ENCODE results near the gene SCNM1. TPM values are rescaled to one million over a fixed set of nuclear protein-coding genes. Genes with fewer than 3 reads are reported as not detected.

Gene SCNM1
- polyA plus RNA-seq, 3 donors = 74.9 to 110 (median 103) TPM

- Histone ChIP-seq H3K27me3 (ENCODE audit: control insufficient read depth in 2 of 2, insufficient read depth in 2 of 2, low read length in 2 of 2) (peaks cover 2 to 19% of the 10 kb centered on the region in 2 donors), H3K4me1 (ENCODE audit: control insufficient read depth in 1 of 2, insufficient read depth in 2 of 2, low read length in 2 of 2) (peaks cover 13 to 23% of the 10 kb centered on the region in 2 donors), H2AFZ (ENCODE audit: insufficient read depth, low read depth, low read length, poor library complexity, severe bottlenecking) (peak overlapping the region; percentile 99), H3K4me2 (replicated peaks; ENCODE audit: extremely low read depth, low read length, poor library complexity, severe bottlenecking) (peak overlapping the region; percentile 100), H3K9me3 (replicated peaks in 1 of 2; ENCODE audit: control insufficient read depth in 1 of 2, insufficient read depth in 1 of 2, low read length in 2 of 2) (no peaks in the 10 kb centered on the region), H3K9ac (ENCODE audit: insufficient read depth, low read length, poor library complexity, severe bottlenecking) (peak overlapping the region; percentile 69), H4K20me1 (ENCODE audit: insufficient read depth, low read length) (no peaks in the 10 kb centered on the region), H3K4me3 (replicated peaks in 1 of 3; ENCODE audit: low read depth in 2 of 3, low read length in 3 of 3) (peak overlapping the region; percentile 59 to 93 (median 64)), H3K27ac (ENCODE audit: low read depth in 1 of 2, low read length in 2 of 2) (no peak overlapping the region), H3K36me3 (replicated peaks in 1 of 2; ENCODE audit: control insufficient read depth in 1 of 2, insufficient read depth in 2 of 2, low read length in 2 of 2) (no peaks in the 10 kb centered on the region), H3K79me2 (ENCODE audit: insufficient read depth, low read length) (no peaks in the 10 kb centered on the region)
- H3K27ac Mint-ChIP-seq = peak overlapping the region in 2 of 7 donors; percentile 75 to 83
- intact Hi-C loops (cut with micrococcal nuclease) = no loop called here
- H3K36me3 Mint-ChIP-seq = peaks cover 0 to 4% of the 10 kb centered on the region in 2 donors
- H3K4me1 Mint-ChIP-seq = peaks cover 24% of the 10 kb centered on the region
- H3K4me3 Mint-ChIP-seq = peak overlapping the region; percentile 93 to 100
- peaks cover 30 to 43% (median 34%) of the 10 kb centered on the region in 3 donors for H3K27me3 Mint-ChIP-seq (ENCODE audit: low read depth in 3 of 3)
- DNase-seq = no peak
- WGBS (ENCODE audit: insufficient coverage) = under 1% methylated on average over 26 of the region's 26 CpGs
- peaks cover 0 to 3% (median 0%) of the 10 kb centered on the region in 7 donors for H3K9me3 Mint-ChIP-seq
- no peak for TF ChIP-seq CTCF (IDR thresholded peaks at IDR 0.05)
These were observed 19.9 kb upstream of the SCNM1 start for GRCh38 chr1:151146072-151146411.

- peaks cover 13 to 23% of the 10 kb centered on the region in 2 donors for H3K4me1 ChIP-seq (ENCODE audit: control insufficient read depth in 1 of 2, insufficient read depth in 2 of 2, low read length in 2 of 2)
- WGBS (ENCODE audit: insufficient coverage) = under 1% methylated on average over 54 of the region's 61 CpGs
- H3K4me1 Mint-ChIP-seq = peaks cover 24% of the 10 kb centered on the region
- peaks cover 30 to 43% (median 34%) of the 10 kb centered on the region in 3 donors for H3K27me3 Mint-ChIP-seq (ENCODE audit: low read depth in 3 of 3)
- no peak for TF ChIP-seq CTCF (IDR thresholded peaks at IDR 0.05)
- no peaks in the 10 kb centered on the region for H3K36me3 ChIP-seq (replicated peaks in 1 of 2; ENCODE audit: control insufficient read depth in 1 of 2, insufficient read depth in 2 of 2, low read length in 2 of 2)
- H4K20me1 ChIP-seq (ENCODE audit: insufficient read depth, low read length) = no peaks in the 10 kb centered on the region
- no peaks in the 10 kb centered on the region for H3K79me2 ChIP-seq (ENCODE audit: insufficient read depth, low read length)
- H3K4me3 ChIP-seq (replicated peaks in 1 of 3; ENCODE audit: low read depth in 2 of 3, low read length in 3 of 3) = peak within 1 kb of the TSS; percentile 59 to 93 (median 64)
- H3K9me3 Mint-ChIP-seq = peaks cover 0 to 3% (median 0%) of the 10 kb centered on the region in 7 donors
- DNase-seq = peak; percentile 69 to 85 (median 79)
- H3K9ac ChIP-seq (ENCODE audit: insufficient read depth, low read length, poor library complexity, severe bottlenecking) = peak within 1 kb of the TSS; percentile 69
- H3K4me2 ChIP-seq (replicated peaks; ENCODE audit: extremely low read depth, low read length, poor library complexity, severe bottlenecking) = peak within 1 kb of the TSS; percentile 100
- H3K36me3 Mint-ChIP-seq = peaks cover 0 to 4% of the 10 kb centered on the region in 2 donors
- peaks cover 2 to 19% of the 10 kb centered on the region in 2 donors for H3K27me3 ChIP-seq (ENCODE audit: control insufficient read depth in 2 of 2, insufficient read depth in 2 of 2, low read length in 2 of 2)
- peak within 1 kb of the TSS; percentile 9 to 85 (median 50) for H3K27ac Mint-ChIP-seq
- intact Hi-C loops (cut with micrococcal nuclease) = no loop called here
- H3K9me3 ChIP-seq (replicated peaks in 1 of 2; ENCODE audit: control insufficient read depth in 1 of 2, insufficient read depth in 1 of 2, low read length in 2 of 2) = no peaks in the 10 kb centered on the region
- peak within 1 kb of the TSS; percentile 99 for H2AFZ ChIP-seq (ENCODE audit: insufficient read depth, low read depth, low read length, poor library complexity, severe bottlenecking)
- H3K27ac ChIP-seq (ENCODE audit: low read depth in 1 of 2, low read length in 2 of 2) = no peak within 1 kb of the TSS
- H3K4me3 Mint-ChIP-seq = peak within 1 kb of the TSS; percentile 93 to 100
These were observed 19.4 kb upstream of the SCNM1 start, which contains the start of gene SEMA6C for GRCh38 chr1:151146412-151147131. TSS of gene SEMA6C (minus strand) at chr1:151146631. CDS start at chr1:151142621, 4,010 bp downstream.
